Measurements from ENCODE around the gene ZSCAN23. TPM values are rescaled to one million over a fixed set of nuclear protein-coding genes. Genes with fewer than 3 reads are reported as not detected.
"Not testable (repeated sequence)": the region's sequence is repeated elsewhere in the genome, so short reads cannot be mapped to it uniquely, and the experiment has no call there.

ZSCAN23 gene
- total RNA-seq, 6 experiments from 2014 or later = 0.25 to 0.73 (median 0.43) TPM; not detected in 1

DNA sequence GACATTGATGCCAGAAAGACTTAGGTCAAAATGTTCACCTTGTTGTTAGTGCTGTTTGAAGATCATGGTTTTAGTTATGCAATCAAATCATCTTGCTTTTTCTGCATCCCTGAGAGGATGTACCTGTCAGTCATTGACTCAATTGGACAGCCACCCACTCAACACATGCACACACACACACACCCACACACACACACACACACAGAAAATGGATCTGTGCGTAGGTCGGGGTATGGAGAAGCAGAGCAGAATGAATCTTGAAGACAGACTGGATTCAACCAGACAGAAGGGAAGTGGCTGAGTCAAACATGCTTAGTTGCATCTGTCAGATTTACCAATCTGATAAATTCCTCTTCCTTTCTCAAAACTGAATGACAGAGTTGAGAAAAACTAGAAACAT lies 19.1 kb upstream of the ZSCAN23 start:
- no peak for DNase-seq
- no peak overlapping the region for H3K27ac ChIP-seq
- intact Hi-C loops (cut with DNase I) = no loop called here
- H3K4me1 ChIP-seq = no peaks in the 10 kb centered on the region
- no peaks in the 10 kb centered on the region for H3K27me3 ChIP-seq
- no peaks in the 10 kb centered on the region for H3K9me3 ChIP-seq
- no peak for ATAC-seq
- H3K36me3 ChIP-seq = no peaks in the 10 kb centered on the region
- WGBS (ENCODE audit: insufficient coverage, low coverage, low lambda C conversion rate, missing lambda C conversion rate) = 37% methylated on average over 2 of the region's 2 CpGs
- TF ChIP-seq, protein P1, sequence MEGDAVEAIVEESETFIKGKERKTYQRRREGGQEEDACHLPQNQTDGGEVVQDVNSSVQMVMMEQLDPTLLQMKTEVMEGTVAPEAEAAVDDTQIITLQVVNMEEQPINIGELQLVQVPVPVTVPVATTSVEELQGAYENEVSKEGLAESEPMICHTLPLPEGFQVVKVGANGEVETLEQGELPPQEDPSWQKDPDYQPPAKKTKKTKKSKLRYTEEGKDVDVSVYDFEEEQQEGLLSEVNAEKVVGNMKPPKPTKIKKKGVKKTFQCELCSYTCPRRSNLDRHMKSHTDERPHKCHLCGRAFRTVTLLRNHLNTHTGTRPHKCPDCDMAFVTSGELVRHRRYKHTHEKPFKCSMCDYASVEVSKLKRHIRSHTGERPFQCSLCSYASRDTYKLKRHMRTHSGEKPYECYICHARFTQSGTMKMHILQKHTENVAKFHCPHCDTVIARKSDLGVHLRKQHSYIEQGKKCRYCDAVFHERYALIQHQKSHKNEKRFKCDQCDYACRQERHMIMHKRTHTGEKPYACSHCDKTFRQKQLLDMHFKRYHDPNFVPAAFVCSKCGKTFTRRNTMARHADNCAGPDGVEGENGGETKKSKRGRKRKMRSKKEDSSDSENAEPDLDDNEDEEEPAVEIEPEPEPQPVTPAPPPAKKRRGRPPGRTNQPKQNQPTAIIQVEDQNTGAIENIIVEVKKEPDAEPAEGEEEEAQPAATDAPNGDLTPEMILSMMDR (IDR thresholded peaks at IDR 0.05) = no peak
- TF ChIP-seq POLR2A (IDR thresholded peaks at IDR 0.05) = no peak
- H3K4me3 ChIP-seq = no peak overlapping the region

DNA sequence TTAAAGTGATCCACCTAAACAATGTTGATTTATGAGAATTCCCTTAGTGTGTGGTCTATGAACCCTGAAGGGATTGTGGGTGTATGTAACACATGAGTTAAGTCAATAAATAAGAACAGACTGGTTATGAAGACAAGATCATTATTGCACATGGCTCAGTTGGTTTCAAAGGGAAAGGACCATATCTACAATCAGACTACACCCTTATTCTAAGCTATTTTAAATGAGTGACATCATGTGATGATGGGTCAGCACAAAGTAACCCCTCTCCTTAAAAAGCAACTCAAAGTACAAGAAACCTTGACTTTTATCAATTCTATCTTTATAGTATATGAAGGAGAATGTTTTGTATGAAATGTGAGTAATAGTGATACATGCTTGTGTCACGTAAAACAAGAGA lies 15.3 kb upstream of the ZSCAN23 start:
- H3K9me3 ChIP-seq = no peaks in the 10 kb centered on the region
- no peaks in the 10 kb centered on the region for H3K27me3 ChIP-seq
- no peak for ATAC-seq
- H3K4me3 ChIP-seq = no peak overlapping the region
- H3K36me3 ChIP-seq = no peaks in the 10 kb centered on the region
- no peaks in the 10 kb centered on the region for H3K4me1 ChIP-seq
- intact Hi-C loops (cut with DNase I) = no loop called here
- no peak overlapping the region for H3K27ac ChIP-seq
- TF ChIP-seq, protein P1 (IDR thresholded peaks at IDR 0.05) = no peak
- TF ChIP-seq POLR2A (IDR thresholded peaks at IDR 0.05) = no peak
- 58% methylated on average over 1 of the region's 1 CpG for WGBS (ENCODE audit: insufficient coverage, low coverage, low lambda C conversion rate, missing lambda C conversion rate)
- DNase-seq = no peak

GRCh38 chr6:28449056-28449455 lies 5.8 kb upstream of the ZSCAN23 start:
- Histone ChIP-seq H3K27ac (no peak overlapping the region), H3K9me3 (no peaks in the 10 kb centered on the region), H3K36me3 (no peaks in the 10 kb centered on the region), H3K27me3 (peaks cover 0 to 6% of the 10 kb centered on the region in 2 donors), H3K4me3 (no peak overlapping the region), H3K4me1 (no peaks in the 10 kb centered on the region)
- 67% methylated on average over 1 of the region's 1 CpG for WGBS (ENCODE audit: insufficient coverage, low coverage, low lambda C conversion rate, missing lambda C conversion rate)
- no peak for TF ChIP-seq POLR2A (IDR thresholded peaks at IDR 0.05)
- TF ChIP-seq, protein P1 (IDR thresholded peaks at IDR 0.05) = no peak
- no peak for DNase-seq
- ATAC-seq = no peak
- intact Hi-C loops (cut with DNase I) = no loop called here

DNA sequence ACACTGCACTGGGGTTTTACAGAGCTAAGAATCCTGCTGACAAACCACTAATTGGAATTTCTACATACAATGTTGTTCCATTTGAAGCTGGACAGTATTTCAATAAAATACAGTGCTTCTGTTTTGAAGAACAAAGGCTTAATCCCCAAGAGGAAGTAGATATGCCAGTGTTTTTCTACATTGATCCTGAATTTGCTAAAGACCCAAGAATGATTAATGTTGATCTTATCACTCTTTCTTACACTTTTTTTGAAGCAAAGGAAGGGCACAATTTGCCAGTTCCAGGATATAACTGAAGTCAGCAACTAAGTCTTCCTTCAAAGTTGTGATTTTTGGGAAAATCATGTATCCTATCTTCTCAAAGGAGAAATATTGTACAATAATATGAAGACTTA lies 4.2 kb upstream of the ZSCAN23 start:
- H3K27ac ChIP-seq; H3K9me3 ChIP-seq; ATAC-seq; H3K27me3 ChIP-seq; intact Hi-C loops (cut with DNase I); H3K4me1 ChIP-seq; H3K4me3 ChIP-seq; H3K36me3 ChIP-seq; DNase-seq: not testable (repeated sequence)

DNA sequence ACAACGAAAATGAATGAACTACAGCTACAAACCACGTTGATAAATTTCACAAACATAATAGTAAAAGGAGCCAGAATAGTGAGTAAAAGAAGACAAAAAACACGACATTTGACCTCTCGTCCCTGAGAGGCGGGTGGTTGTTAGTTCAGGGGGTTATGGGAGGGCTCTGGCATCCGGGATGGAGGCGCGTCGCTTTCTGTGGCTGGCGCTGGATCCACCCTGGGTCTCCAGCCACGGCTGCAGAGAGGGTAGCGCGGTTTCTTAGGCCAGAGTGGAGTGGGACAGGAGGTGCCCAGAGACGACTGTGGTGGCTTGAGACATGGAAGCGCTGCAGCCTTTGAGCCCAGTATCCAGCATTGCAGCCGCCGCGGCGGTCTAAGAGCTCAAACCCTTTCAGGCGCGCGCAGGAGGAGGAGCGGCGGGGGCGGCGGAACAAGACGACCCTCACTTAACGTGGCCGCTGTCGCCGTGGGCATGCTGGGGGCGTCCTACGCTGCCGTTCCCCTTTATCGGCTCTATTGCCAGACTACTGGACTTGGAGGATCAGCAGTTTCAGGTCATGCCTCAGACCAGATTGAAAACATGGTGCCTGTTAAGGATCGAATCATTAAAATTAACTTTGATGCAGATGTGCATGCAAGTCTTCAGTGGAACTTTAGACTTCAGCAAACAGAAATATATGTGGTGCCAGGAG lies 3.7 kb upstream of the ZSCAN23 start:
- no peaks in the 10 kb centered on the region for H3K36me3 ChIP-seq
- 7% methylated on average over 10 of the region's 36 CpGs for WGBS (ENCODE audit: insufficient coverage, low coverage, low lambda C conversion rate, missing lambda C conversion rate)
- no peaks in the 10 kb centered on the region for H3K27me3 ChIP-seq
- no peak overlapping the region for H3K4me3 ChIP-seq
- ATAC-seq (no peak), DNase-seq (no peak)
- H3K27ac ChIP-seq = no peak overlapping the region
- H3K4me1 ChIP-seq = no peaks in the 10 kb centered on the region
- no peaks in the 10 kb centered on the region for H3K9me3 ChIP-seq
- no peak for TF ChIP-seq POLR2A (IDR thresholded peaks at IDR 0.05)
- TF ChIP-seq, protein P1 (IDR thresholded peaks at IDR 0.05) = no peak
- intact Hi-C loops (cut with DNase I) = no loop called here

DNA sequence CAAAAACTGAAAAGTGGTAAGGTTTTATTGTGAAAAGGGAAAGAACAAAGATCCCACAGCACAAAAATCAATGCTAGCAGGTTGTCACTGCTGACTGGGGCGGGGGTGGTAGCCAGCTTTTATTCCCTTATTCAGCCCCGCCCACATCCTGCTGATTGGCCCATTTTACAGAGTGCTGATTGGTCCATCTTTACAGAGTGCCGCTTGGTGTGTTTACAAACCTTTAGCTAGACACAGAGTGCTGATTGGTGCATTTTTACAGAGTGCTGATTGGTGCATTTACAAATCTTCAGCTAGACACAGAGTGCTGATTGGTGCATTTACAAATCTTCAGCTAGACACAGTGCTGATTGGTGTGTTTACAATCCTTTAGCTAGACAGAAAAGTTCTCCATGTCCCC lies 1.5 kb upstream of the ZSCAN23 start:
- H3K27me3 ChIP-seq = not testable (repeated sequence)

More for the DNA sequence above, 1.5 kb upstream of the ZSCAN23 start:
- DNase-seq; H3K9me3 ChIP-seq; H3K4me3 ChIP-seq; ATAC-seq; intact Hi-C loops (cut with DNase I); H3K4me1 ChIP-seq; H3K27ac ChIP-seq; H3K36me3 ChIP-seq: not testable (repeated sequence)
- 71% methylated on average over 1 of the region's 3 CpGs for whole genome bisulfite sequencing (ENCODE audit: insufficient coverage, low coverage, low lambda C conversion rate, missing lambda C conversion rate)

Measured in right lobe of liver (tissue), 6 donors.